Esophagus (tissue), 2 donors: ENCODE measurements around the gene E2F4. TPM values are rescaled to one million over a fixed set of nuclear protein-coding genes. Genes with fewer than 3 reads are reported as not detected.

Experiments
- H3K27ac ChIP-seq, 2 donors: one replicate each; pipeline ENCODE4 v1.5.1; 2013; ENCODE audit warnings: low read depth in 2 of 2, mild to moderate bottlenecking in 2 of 2, inconsistent platforms in 1 of 2, low read length in 1 of 2, moderate library complexity in 1 of 2
- H3K27me3 ChIP-seq, 2 donors: one replicate each; pipeline ENCODE4 v1.6.1; 2013; ENCODE audit warnings: low read length in 2 of 2, control low read depth in 1 of 2, mild to moderate bottlenecking in 1 of 2; ENCODE audit not compliant: insufficient read depth in 2 of 2, control insufficient read depth in 1 of 2
- H3K36me3 ChIP-seq, 2 donors: one replicate each; pipeline ENCODE4 v1.6.1; 2013; ENCODE audit warnings: low read length in 1 of 2; ENCODE audit not compliant: control insufficient read depth in 2 of 2, insufficient read depth in 2 of 2
- H3K4me1 ChIP-seq, 2 donors: one replicate each; pipeline ENCODE4 v1.6.1; 2013; ENCODE audit warnings: low read length in 1 of 2; ENCODE audit not compliant: control insufficient read depth in 2 of 2, insufficient read depth in 2 of 2
- H3K4me3 ChIP-seq, 2 donors: one replicate each; pipeline ENCODE4 v1.5.1; 2013; ENCODE audit warnings: low read length in 2 of 2, mild to moderate bottlenecking in 2 of 2, low read depth in 1 of 2, moderate library complexity in 1 of 2
- H3K9me3 ChIP-seq, 2 donors: one replicate each; pipeline ENCODE4 v1.6.1; 2013; ENCODE audit warnings: mild to moderate bottlenecking in 2 of 2, low read depth in 1 of 2, low read length in 1 of 2, moderate library complexity in 1 of 2; ENCODE audit not compliant: control insufficient read depth in 2 of 2, insufficient read depth in 1 of 2
- WGBS, 2 donors: extraction: QIAGEN DNeasy Blood & Tissue Kit; methylation state at CpG; one replicate each; pipeline ENCODE4 v1.1.7; 2013; 5-methylcytosine and 5-hydroxymethylcytosine counted together
- polyA plus RNA-seq, 2 donors: library from polyadenylated mRNA; stranded (reverse); fragments of 200-250 nt; gene quantifications; one replicate each; pipeline ENCODE4 v1.2.3, GENCODE V29; 2013
- donor health status: healthy with polysubstance abuse.
- donor health status: Bipolar disorder and iron deficiency.

Gene E2F4
- polyA plus RNA-seq, 2 donors, result 49.1 to 53.0 TPM

DNA sequence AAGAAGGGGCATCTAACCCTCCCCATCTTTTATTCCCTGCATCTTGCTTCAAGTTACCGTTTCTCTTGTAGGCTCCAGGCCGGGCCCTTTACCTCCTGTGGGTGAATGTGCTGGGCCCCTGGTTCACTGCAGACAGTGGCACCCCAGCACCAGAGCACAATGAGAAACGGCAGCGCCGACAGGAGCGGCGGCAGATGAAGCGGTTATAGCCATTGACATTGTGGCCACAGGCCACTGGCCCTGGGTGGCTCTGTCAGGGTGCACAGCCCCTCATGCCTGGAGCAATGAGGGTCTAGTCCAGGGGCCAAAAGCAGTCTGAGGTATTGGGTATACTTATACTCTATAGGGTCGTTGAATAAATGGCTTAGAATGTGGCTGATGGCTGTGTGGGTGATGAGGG is 37.0 kb downstream of the E2F4 start:
- Histone ChIP-seq H3K27ac (no peak overlapping the region), H3K4me1 (peaks cover 0 to 11% of the 10 kb centered on the region in 2 donors), H3K36me3 (peaks cover 18 to 31% of the 10 kb centered on the region in 2 donors), H3K4me3 (no peak overlapping the region), H3K9me3 (no peaks in the 10 kb centered on the region), H3K27me3 (no peaks in the 10 kb centered on the region)
- 86 to 88% methylated on average over 9 of the region's 9 CpGs for WGBS, 2 donors

DNA sequence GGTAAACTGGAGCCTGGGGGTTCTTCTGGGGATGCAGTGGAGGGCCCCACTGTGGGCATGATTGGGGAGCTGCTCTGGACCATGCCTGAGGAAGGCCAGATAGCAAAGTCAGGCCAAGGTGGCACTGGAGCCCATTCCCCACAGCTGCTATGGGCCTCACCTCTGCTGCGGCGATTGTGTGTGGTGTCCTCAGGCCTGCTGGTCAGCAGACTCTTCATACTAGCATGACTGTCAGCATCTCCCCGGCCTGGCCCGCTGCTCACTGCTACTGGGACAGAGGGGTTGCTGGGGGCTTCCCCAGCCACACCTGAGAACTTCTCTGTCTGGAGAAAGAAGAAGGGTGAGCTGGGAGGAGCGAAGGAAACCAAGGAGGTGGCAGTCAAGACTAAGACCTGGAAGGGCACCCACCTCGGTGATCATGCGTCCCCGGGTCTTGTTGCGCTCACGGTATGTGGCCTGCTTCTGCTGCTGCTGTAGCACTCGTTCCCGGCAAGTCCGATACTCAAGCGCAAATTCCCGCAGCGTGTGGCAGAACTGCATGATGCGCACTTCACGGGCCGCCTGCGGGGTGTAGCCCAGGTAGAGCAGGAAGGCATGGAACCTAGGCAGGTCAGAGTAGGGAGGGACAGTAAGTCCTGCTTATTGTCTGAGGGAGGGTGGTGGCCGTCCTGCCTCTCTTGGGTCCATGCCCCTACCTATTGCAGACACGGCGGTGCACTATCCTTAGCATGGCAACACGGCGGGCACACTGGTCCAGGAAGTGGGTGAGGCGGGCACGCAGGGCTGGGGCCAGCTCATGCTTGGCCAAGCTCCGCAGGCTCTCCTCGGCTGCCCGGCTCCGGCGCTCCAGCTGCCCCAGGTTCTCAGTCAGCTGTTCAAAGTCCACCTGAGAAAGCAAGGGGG is 38.2 kb downstream of the E2F4 start:
- Histone ChIP-seq H3K4me1 (peaks cover 0 to 11% of the 10 kb centered on the region in 2 donors), H3K27ac (no peak overlapping the region), H3K27me3 (no peaks in the 10 kb centered on the region), H3K4me3 (no peak overlapping the region), H3K36me3 (peaks cover 18 to 36% of the 10 kb centered on the region in 2 donors), H3K9me3 (no peaks in the 10 kb centered on the region)
- 89 to 90% methylated on average over 31 to 32 of the region's 32 CpGs for WGBS, 2 donors

DNA sequence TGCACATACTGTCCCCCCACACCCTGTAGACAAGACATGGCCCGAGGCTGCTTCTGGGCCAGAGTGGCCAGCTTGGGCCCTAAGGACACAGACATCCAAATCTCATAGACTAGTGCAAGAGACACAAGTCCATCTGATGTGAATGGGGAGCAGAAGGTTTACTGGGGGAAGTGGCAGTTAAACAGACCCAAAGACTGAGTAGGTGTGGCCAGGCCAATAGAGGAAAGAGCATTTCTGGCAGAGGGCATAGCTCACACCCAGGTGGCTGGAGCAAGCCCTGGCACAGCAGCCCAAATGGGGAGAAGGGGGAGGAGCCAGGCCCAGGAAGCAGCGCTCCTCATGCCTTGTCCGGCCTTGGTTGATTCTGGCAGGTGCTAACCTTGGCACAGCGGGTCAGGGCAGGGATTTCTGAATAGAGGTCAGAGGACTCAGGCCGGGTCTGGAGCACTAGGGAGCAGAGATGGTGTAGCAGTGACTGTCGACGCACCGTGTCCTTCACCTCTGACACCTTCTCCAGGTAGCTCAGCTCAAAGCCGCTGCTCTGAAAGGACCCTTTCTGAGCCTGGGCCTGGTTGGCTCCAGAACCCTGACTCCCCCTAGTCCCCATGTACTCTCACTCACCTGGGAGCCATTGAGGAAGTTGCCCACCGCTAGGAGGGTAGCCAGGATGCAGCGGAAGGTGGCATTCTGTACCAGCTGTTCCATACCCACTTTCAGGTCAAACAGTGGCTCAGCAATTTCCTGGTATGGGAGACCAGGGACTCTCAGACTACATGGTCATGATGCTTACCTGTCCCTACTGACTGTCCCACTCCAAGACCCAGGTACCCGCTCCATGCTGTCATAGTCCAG is 39.1 kb downstream of the E2F4 start:
- peaks cover 18 to 36% of the 10 kb centered on the region in 2 donors for H3K36me3 ChIP-seq
- H3K9me3 ChIP-seq, result no peaks in the 10 kb centered on the region

DNA sequence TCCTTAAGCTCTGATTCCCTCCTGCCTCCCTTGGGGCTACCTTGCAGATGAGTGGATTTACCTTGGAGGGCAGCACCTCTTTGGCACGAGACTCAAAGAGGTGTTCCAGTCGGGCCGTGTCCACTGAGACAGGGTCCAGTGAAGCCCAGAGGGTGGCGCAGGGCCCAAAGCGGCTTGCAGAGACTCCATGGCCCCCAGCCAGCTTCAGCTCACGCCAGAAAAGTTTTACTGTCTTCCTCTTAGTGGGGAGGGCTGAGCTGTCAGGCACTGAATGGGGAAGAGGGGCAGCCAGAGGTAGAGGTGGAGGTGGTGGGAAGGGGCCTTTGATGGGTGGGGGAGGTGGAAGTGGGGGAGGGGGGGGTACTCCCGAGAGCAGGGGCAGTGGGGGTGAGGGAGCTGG is 41.6 kb downstream of the E2F4 start:
- H3K36me3 ChIP-seq, result peaks cover 15 to 42% of the 10 kb centered on the region in 2 donors
- H3K27ac ChIP-seq, result no peak overlapping the region
- H3K9me3 ChIP-seq, result no peaks in the 10 kb centered on the region
- no peak overlapping the region for H3K4me3 ChIP-seq
- WGBS, 2 donors, result 68 to 83% methylated on average over 7 of the region's 7 CpGs
- no peaks in the 10 kb centered on the region for H3K4me1 ChIP-seq
- no peaks in the 10 kb centered on the region for H3K27me3 ChIP-seq

More for the DNA sequence above, 39.1 kb downstream of the E2F4 start:
- H3K4me1 ChIP-seq, result peaks cover 0 to 10% of the 10 kb centered on the region in 2 donors
- H3K27me3 ChIP-seq, result no peaks in the 10 kb centered on the region
- H3K4me3 ChIP-seq, result no peak overlapping the region
- WGBS, 2 donors, result 76 to 84% methylated on average over 12 of the region's 12 CpGs
- H3K27ac ChIP-seq, result no peak overlapping the region

DNA sequence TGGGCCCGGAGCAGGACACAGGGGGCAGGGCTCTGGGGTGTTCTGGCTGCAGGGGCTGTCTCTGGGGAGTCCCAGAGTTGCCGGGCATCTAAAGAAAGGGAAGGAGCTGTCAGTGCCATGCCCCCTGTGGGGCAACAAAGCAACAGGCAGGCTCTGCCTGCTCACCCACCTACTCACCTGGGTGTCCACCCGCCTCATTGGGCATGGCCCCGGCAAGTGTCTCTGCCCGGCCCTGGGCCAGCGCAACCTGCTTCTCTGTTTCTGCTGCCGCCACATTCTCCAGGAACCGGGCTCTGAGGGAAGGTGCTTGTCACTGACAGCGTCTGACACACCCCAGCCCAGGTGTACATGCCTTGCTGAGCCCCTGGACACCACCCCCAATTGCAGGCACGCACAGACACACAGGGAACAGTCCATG is 42.2 kb downstream of the E2F4 start:
- 91 to 94% methylated on average over 10 of the region's 10 CpGs for whole genome bisulfite sequencing, 2 donors
- Histone ChIP-seq H3K4me3 (no peak overlapping the region), H3K9me3 (no peaks in the 10 kb centered on the region), H3K27me3 (no peaks in the 10 kb centered on the region), H3K36me3 (peaks cover 11 to 43% of the 10 kb centered on the region in 2 donors), H3K27ac (no peak overlapping the region), H3K4me1 (no peaks in the 10 kb centered on the region)

DNA sequence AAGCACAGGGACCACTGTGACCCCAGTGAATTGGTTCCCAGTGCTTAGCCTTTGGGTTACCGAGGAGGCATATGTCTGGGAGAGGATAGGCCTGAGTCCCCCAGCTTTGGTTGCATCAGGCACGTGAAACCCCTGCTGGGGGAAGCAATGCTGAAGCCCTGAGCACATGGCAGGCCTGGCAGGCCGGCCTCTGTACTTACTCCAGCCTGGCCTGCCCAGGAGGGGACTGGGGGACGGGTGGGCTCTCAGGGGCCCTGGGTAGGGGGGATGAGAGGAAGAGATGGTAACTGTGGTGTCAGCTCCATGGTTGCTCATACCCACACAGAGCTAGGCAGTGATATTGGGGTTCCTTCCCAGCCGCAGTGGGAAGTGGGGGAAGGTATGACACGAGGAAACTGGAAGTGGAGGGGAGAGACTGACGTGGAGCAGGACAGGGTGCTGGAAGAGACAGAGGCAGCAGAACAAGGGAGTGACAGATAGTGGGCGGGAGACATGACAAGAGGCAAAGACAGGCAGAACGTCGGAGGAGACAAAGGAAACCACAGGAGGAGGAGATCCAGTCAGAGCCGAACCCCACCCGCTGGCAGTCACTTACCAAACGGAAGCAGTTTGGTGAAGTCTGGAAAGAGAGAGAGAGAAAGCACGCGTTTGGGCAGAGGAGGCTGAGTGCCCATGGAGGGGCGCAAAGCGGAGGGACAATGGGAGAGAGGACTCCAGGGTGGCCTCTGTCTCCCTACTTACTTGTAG is 44.0 kb downstream of the E2F4 start:
- Histone ChIP-seq H3K4me1 (peaks cover 0 to 4% of the 10 kb centered on the region in 2 donors), H3K27ac (no peak overlapping the region), H3K4me3 (no peak overlapping the region), H3K36me3 (peaks cover 9 to 27% of the 10 kb centered on the region in 2 donors), H3K27me3 (no peaks in the 10 kb centered on the region), H3K9me3 (no peaks in the 10 kb centered on the region)
- WGBS, 2 donors, result 79 to 84% methylated on average over 17 of the region's 17 CpGs

DNA sequence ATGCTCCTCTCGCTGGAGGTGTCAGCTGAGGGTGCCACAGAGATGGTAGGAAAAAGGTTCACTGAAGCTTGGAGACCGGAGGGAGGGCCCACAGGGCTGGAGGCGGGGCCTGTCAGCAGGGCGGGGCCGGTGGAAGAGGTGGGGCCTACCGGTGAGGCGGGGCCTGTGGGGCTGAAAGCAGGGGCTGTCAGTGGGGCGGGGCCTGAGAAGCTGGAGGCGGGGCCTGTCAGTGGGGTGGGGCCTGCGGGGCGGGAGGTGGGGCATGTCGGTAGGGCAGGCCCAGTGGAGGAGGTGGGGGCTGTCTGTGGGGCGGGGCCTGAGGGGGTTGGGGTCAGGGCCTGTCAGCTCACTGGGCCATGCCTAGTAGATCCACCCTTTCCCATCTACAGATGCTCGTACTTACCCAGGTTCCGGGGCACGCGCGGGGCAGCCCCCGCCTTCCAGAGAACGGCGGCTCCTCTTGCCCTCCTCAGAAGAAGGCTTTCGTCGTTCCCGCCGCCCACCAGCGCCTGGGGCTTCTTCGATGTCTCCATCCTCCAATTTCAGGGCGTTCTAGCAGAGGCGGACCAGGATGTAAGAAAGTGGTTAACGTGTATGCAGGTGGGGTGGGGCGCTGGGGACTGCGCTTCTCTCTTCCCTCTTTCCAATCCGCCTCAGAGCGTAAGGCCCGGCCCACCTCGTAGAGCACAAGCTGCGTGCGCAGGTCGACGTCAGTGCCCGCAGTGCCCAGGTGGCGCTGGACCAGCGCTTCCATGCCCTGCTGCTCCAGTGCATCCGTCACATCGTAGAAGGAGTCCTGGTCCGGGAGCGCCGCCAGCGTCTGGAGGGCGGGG is 44.8 kb downstream of the E2F4 start:
- Histone ChIP-seq H3K4me3 (no peak overlapping the region), H3K36me3 (peaks cover 2 to 19% of the 10 kb centered on the region in 2 donors), H3K27me3 (no peaks in the 10 kb centered on the region), H3K4me1 (peaks cover 0 to 6% of the 10 kb centered on the region in 2 donors), H3K9me3 (no peaks in the 10 kb centered on the region), H3K27ac (no peak overlapping the region)
- WGBS, 2 donors, result 83 to 89% methylated on average over 45 to 50 of the region's 50 CpGs

DNA sequence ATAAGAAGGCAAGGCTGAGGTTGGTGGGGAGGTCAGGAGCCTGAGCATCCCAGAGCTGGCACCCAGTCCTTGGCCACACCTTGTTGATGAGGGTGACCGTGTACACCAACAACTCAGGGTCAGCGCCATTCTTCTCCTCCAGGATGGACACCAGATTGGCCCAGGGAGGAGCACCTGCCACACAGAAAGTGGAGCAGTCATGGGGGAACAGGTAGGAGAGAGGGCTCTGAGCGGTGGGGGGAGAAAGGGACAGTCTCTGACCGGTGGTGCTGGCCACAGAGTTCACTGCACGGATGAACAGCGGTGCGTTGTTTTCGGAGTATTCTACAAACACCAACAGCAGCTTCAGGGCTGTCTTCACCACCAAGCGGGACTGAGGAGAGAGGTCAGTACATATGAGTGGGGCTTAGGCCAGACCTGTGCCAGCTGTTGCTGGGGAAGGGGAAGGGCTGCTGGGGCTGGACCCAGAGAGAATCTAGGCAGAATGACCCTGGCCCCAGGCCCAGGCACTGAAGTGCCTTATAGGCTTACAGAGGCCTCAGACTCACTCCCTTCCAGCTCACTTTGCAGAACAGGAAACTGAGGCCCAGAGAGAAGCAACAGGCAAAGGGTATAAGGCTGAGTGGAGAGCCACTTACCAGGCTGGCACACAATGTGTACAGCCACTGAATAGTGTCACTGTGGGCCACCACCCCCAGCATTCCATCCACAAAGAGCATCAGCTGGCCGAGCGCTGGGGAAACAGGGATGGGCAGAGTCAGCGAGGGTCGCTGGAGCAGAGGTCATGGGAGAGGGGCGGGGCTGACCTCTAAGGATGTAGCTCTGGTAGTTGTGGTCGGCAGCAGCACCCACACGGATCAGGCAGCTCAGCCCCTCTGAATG is 45.7 kb downstream of the E2F4 start:
- Histone ChIP-seq H3K36me3 (peaks cover 0 to 17% of the 10 kb centered on the region in 2 donors), H3K27ac (no peak overlapping the region), H3K9me3 (no peaks in the 10 kb centered on the region), H3K27me3 (no peaks in the 10 kb centered on the region), H3K4me3 (no peak overlapping the region), H3K4me1 (peaks cover 0 to 6% of the 10 kb centered on the region in 2 donors)
- WGBS, 2 donors, result 83 to 88% methylated on average over 16 of the region's 16 CpGs
